Activated CD8-positive, alpha-beta T cell treated with anti-CD3 and anti-CD28 coated beads for 36 hours (primary cell): ENCODE data around the gene KCNMA1. TPM values are rescaled to one million over a fixed set of nuclear protein-coding genes. Genes with fewer than 3 reads are reported as not detected.

Source experiments
- ATAC-seq: fragments of 200-7000 bp; cut with Tn5 transposase; one replicate; pipeline ENCODE4 v1.10.0; 2021; ENCODE audit warnings: mild to moderate bottlenecking, moderate library complexity
- CTCF ChIA-PET: fragments of 350-600 bp; sonication (Branson Sonifier 250); formaldehyde crosslinking; loops from one replicate; lab custom pipeline; 2021; ENCODE audit warnings: antibody characterized with exemption; lab: Charles Lee
- POLR2A ChIA-PET: fragments of 350-600 bp; sonication (Branson Sonifier 250); formaldehyde crosslinking; loops from one replicate; lab custom pipeline; 2021; ENCODE audit warnings: antibody characterized with exemption; lab: Charles Lee
- DNase-seq: peaks from one replicate; pipeline ENCODE4 v3.0.0-alpha.2; 2020
- H3K27ac Mint-ChIP-seq: one replicate; pipeline ENCODE4 v1.8.0; 2021; ENCODE audit warnings: mild to moderate bottlenecking, mixed read lengths
- H3K27me3 Mint-ChIP-seq: one replicate; pipeline ENCODE4 v1.8.0; 2021; ENCODE audit warnings: mixed read lengths
- H3K36me3 Mint-ChIP-seq: one replicate; pipeline ENCODE4 v1.8.0; 2021; ENCODE audit warnings: low read depth, mixed read lengths
- H3K4me1 Mint-ChIP-seq: one replicate; pipeline ENCODE4 v1.8.0; 2021; ENCODE audit warnings: low read depth, mixed read lengths
- H3K4me3 Mint-ChIP-seq: one replicate; pipeline ENCODE4 v1.8.0; 2021; ENCODE audit warnings: mild to moderate bottlenecking, moderate library complexity, mixed read lengths
- H3K9me3 Mint-ChIP-seq: one replicate; pipeline ENCODE4 v1.8.0; 2021; ENCODE audit warnings: mixed read lengths
- CTCF ChIP-seq: fragments of 200-600 bp; IDR thresholded peaks from one replicate; pipeline ENCODE4 v1.8.0; 2022; ENCODE audit warnings: antibody characterized with exemption, mild to moderate bottlenecking
- intact Hi-C: fragments of 100-400 bp; cut with micrococcal nuclease; formaldehyde crosslinking; loops from one replicate; pipeline ENCODE4 v1.10.0; 2022
- total RNA-seq, 2 experiments: library from RNA; stranded (reverse); gene quantifications; one replicate each; pipeline ENCODE4 v1.2.3, GENCODE V29; 2021

Gene KCNMA1
- total RNA-seq, 2 experiments from 2014 or later = 0.18 TPM; not detected in 1

- POLR2A ChIA-PET = no interaction called here
- ATAC-seq (no peak), DNase-seq (no peak)
- Mint-ChIP-seq H3K9me3 (peaks cover 2% of the 10 kb centered on the region), H3K4me1 (no peaks in the 10 kb centered on the region), H3K4me3 (no peak overlapping the region), H3K27me3 (no peaks in the 10 kb centered on the region), H3K27ac (no peak overlapping the region), H3K36me3 (no peaks in the 10 kb centered on the region)
- no peak for TF ChIP-seq CTCF
- CTCF ChIA-PET = no interaction called here
- intact Hi-C loops = no loop called here
Measured at GRCh38 chr10:76858721-76859120, 778.9 kb downstream of the KCNMA1 start.

- H3K27me3 Mint-ChIP-seq = peaks cover 4% of the 10 kb centered on the region
- no peaks in the 10 kb centered on the region for H3K4me1 Mint-ChIP-seq
- DNase-seq = no peak
- no peak overlapping the region for H3K4me3 Mint-ChIP-seq
- TF ChIP-seq CTCF = no peak
- intact Hi-C loops = no loop called here
- no peaks in the 10 kb centered on the region for H3K36me3 Mint-ChIP-seq
- H3K27ac Mint-ChIP-seq = no peak overlapping the region
- no peaks in the 10 kb centered on the region for H3K9me3 Mint-ChIP-seq
- ATAC-seq = no peak
- CTCF ChIA-PET = no interaction called here
- POLR2A ChIA-PET = no interaction called here
Measured at GRCh38 chr10:76840802-76841201, 796.8 kb downstream of the KCNMA1 start.

- Mint-ChIP-seq H3K27me3 (peaks cover 4% of the 10 kb centered on the region), H3K36me3 (no peaks in the 10 kb centered on the region), H3K4me1 (no peaks in the 10 kb centered on the region), H3K27ac (no peak overlapping the region), H3K4me3 (no peak overlapping the region), H3K9me3 (no peaks in the 10 kb centered on the region)
- DNase-seq (no peak), ATAC-seq (no peak)
- ChIA-PET CTCF (no interaction called here), POLR2A (no interaction called here)
- TF ChIP-seq CTCF = no peak
- intact Hi-C loops = no loop called here
Measured at GRCh38 chr10:76839276-76839675, 798.3 kb downstream of the KCNMA1 start.

- Mint-ChIP-seq H3K4me3 (no peak overlapping the region), H3K4me1 (no peaks in the 10 kb centered on the region), H3K9me3 (peaks cover 3% of the 10 kb centered on the region), H3K27me3 (peaks cover 4% of the 10 kb centered on the region), H3K27ac (no peak overlapping the region), H3K36me3 (no peaks in the 10 kb centered on the region)
- ATAC-seq (no peak), DNase-seq (no peak)
- CTCF ChIA-PET = no interaction called here
- TF ChIP-seq CTCF = no peak
- POLR2A ChIA-PET = no interaction called here
- intact Hi-C loops = no loop called here
Measured at GRCh38 chr10:76830218-76830617, 807.4 kb downstream of the KCNMA1 start.

- Mint-ChIP-seq H3K27ac (no peak overlapping the region), H3K36me3 (no peaks in the 10 kb centered on the region), H3K4me1 (no peaks in the 10 kb centered on the region), H3K9me3 (peaks cover 3% of the 10 kb centered on the region), H3K27me3 (peaks cover 4% of the 10 kb centered on the region), H3K4me3 (no peak overlapping the region)
- ATAC-seq (no peak), DNase-seq (no peak)
- POLR2A ChIA-PET = no interaction called here
- intact Hi-C loops = no loop called here
- TF ChIP-seq CTCF = no peak
- CTCF ChIA-PET = no interaction called here
Measured at GRCh38 chr10:76829724-76830123, 807.9 kb downstream of the KCNMA1 start.
